IMR-90 (cell line): ENCODE results near the gene GNA14. TPM values are rescaled to one million over a fixed set of nuclear protein-coding genes. Genes with fewer than 3 reads are reported as not detected.

ENCODE experiments used
- ATAC-seq: fragments of 200-7000 bp; cut with Tn5 transposase; 2 replicates; pipeline ENCODE4 v1.9.1; 2020; ENCODE audit warnings: low read depth, mild to moderate bottlenecking, moderate library complexity
- BruUV-seq: library from RNA; stranded (reverse); fragments of 400-500 nt; replicated peaks from 2 replicates; lab custom pipeline; 2021; lab: Mats Ljungman, UMichigan
- CTCF ChIA-PET: fragments of 300-600 bp; formaldehyde crosslinking; extraction: SDS; loops from one replicate; lab custom pipeline; 2021; ENCODE audit warnings: antibody characterized with exemption; lab: Yijun Ruan, JAX
- POLR2A ChIA-PET: fragments of 300-600 bp; sonication (Branson Sonifier 250); formaldehyde crosslinking; loops from one replicate; lab custom pipeline; 2022; ENCODE audit warnings: antibody characterized with exemption; ENCODE audit not compliant: unreplicated experiment; lab: Charles Lee
- DNase-seq: peaks from one replicate; pipeline ENCODE4 v3.0.0; 2013
- H2AFZ ChIP-seq: replicated peaks from 2 replicates; pipeline ENCODE3; 2013; ENCODE audit warnings: low read length, mild to moderate bottlenecking; ENCODE audit not compliant: poor library complexity
- H2AK5ac ChIP-seq: 2 replicates; pipeline ENCODE4 v1.6.1; 2013; ENCODE audit warnings: low read depth, low read length, inconsistent platforms
- H2AK9ac ChIP-seq: replicated peaks from 2 replicates; pipeline ENCODE3; 2013; ENCODE audit warnings: mild to moderate bottlenecking, low read depth, low read length, moderate library complexity; ENCODE audit not compliant: poor library complexity
- H2BK120ac ChIP-seq: 2 replicates; pipeline ENCODE4 v1.6.1; 2013; ENCODE audit warnings: low read depth, low read length, inconsistent platforms
- H2BK15ac ChIP-seq: 3 replicates; pipeline ENCODE4 v1.6.1; 2013; ENCODE audit warnings: low read depth, low read length, inconsistent platforms
- H2BK20ac ChIP-seq: 2 replicates; pipeline ENCODE4 v1.6.1; 2013; ENCODE audit warnings: low read depth, mild to moderate bottlenecking, inconsistent platforms, low read length, moderate library complexity
- H2BK5ac ChIP-seq: 2 replicates; pipeline ENCODE4 v1.6.1; 2013; ENCODE audit warnings: mild to moderate bottlenecking, low read depth, low read length, inconsistent platforms; ENCODE audit not compliant: poor library complexity, severe bottlenecking
- H3K14ac ChIP-seq: replicated peaks from 2 replicates; pipeline ENCODE4 v1.6.1; 2013; ENCODE audit warnings: low read depth, low read length, inconsistent platforms
- H3K18ac ChIP-seq: 2 replicates; pipeline ENCODE4 v1.6.1; 2013; ENCODE audit warnings: low read depth, low read length, control low read depth
- H3K23ac ChIP-seq: 2 replicates; pipeline ENCODE4 v1.6.1; 2013; ENCODE audit warnings: low read depth, low read length, inconsistent platforms
- H3K27ac ChIP-seq: 2 replicates; pipeline ENCODE4 v1.5.1; 2013; ENCODE audit warnings: mild to moderate bottlenecking, control low read depth, low read length; ENCODE audit not compliant: insufficient read depth
- H3K27me3 ChIP-seq: 2 replicates; pipeline ENCODE4 v1.6.1; 2013; ENCODE audit warnings: low read length; ENCODE audit not compliant: control insufficient read depth, insufficient read depth
- H3K36me3 ChIP-seq: 2 replicates; pipeline ENCODE4 v1.6.1; 2013; ENCODE audit warnings: low read length, mixed read lengths; ENCODE audit not compliant: control insufficient read depth, insufficient read depth
- H3K4ac ChIP-seq: 2 replicates; pipeline ENCODE4 v1.6.1; 2013; ENCODE audit warnings: low read depth, low read length, inconsistent platforms
- H3K4me1 ChIP-seq: 2 replicates; pipeline ENCODE4 v1.6.1; 2013; ENCODE audit warnings: low read length, mixed read lengths; ENCODE audit not compliant: control insufficient read depth, insufficient read depth
- H3K4me2 ChIP-seq: 2 replicates; pipeline ENCODE4 v1.6.1; 2013; ENCODE audit warnings: low read depth, mild to moderate bottlenecking, control low read depth, low read length, moderate library complexity
- H3K4me3 ChIP-seq: 2 replicates; pipeline ENCODE4 v1.5.1; 2013; ENCODE audit warnings: low read depth, mild to moderate bottlenecking, control low read depth, low read length, moderate library complexity; ENCODE audit not compliant: insufficient read depth
- H3K56ac ChIP-seq: 2 replicates; pipeline ENCODE4 v1.6.1; 2013; ENCODE audit warnings: low read length, inconsistent platforms; ENCODE audit not compliant: insufficient read depth; ENCODE audit errors: extremely low read depth
- H3K79me1 ChIP-seq, 2 experiments: 2 replicates each; pipeline ENCODE4 v1.6.1; 2013; ENCODE audit warnings: low read length in 2 of 2, inconsistent platforms in 1 of 2, low read depth in 1 of 2
- H3K9ac ChIP-seq: 2 replicates; pipeline ENCODE4 v1.6.1; 2013; ENCODE audit warnings: low read depth, low read length, control low read depth
- H3K9me1 ChIP-seq: 2 replicates; pipeline ENCODE4 v1.6.1; 2013; ENCODE audit warnings: low read length, inconsistent platforms; ENCODE audit not compliant: insufficient read depth
- H3K9me3 ChIP-seq: 2 replicates; pipeline ENCODE4 v1.6.1; 2013; ENCODE audit warnings: low read length; ENCODE audit not compliant: control insufficient read depth, insufficient read depth
- H4K20me1 ChIP-seq: 2 replicates; pipeline ENCODE4 v1.6.1; 2013; ENCODE audit warnings: low read length, inconsistent platforms; ENCODE audit not compliant: insufficient read depth
- H4K5ac ChIP-seq: 2 replicates; pipeline ENCODE4 v1.6.1; 2013; ENCODE audit warnings: mild to moderate bottlenecking, low read depth, low read length, control low read depth
- H4K8ac ChIP-seq, 2 experiments: 2 replicates each; pipeline ENCODE4 v1.6.1; 2013; ENCODE audit warnings: low read depth in 2 of 2, low read length in 2 of 2, control low read depth in 1 of 2, inconsistent platforms in 1 of 2
- H4K91ac ChIP-seq: 2 replicates; pipeline ENCODE4 v1.6.1; 2013; ENCODE audit warnings: low read depth, low read length, inconsistent platforms; ENCODE audit not compliant: insufficient read depth
- BHLHE40 ChIP-seq: fragments of 150-350 bp; IDR thresholded peaks from 2 replicates; pipeline ENCODE4 v1.6.1; 2016; ENCODE audit warnings: mild to moderate bottlenecking, low read depth, low read length
- CEBPB ChIP-seq: IDR thresholded peaks from 2 replicates; pipeline ENCODE4 v1.6.1; 2012; ENCODE audit warnings: low read depth, low read length, improper control_type of control experiment
- FOS ChIP-seq: fragments of 150-350 bp; IDR thresholded peaks from 2 replicates; pipeline ENCODE4 v1.6.1; 2016; ENCODE audit warnings: low read depth, low read length
- RAD21 ChIP-seq: IDR thresholded peaks from 2 replicates; pipeline ENCODE4 v1.6.1; 2012; ENCODE audit warnings: low read length, improper control_type of control experiment
- RCOR1 ChIP-seq: IDR thresholded peaks from 2 replicates; pipeline ENCODE4 v1.6.1; 2012; ENCODE audit warnings: mild to moderate bottlenecking, low read length, improper control_type of control experiment; ENCODE audit not compliant: insufficient replicate concordance
- RFX5 ChIP-seq: IDR thresholded peaks from 2 replicates; pipeline ENCODE4 v1.8.0; 2012; ENCODE audit warnings: low read depth, mild to moderate bottlenecking, low read length, moderate library complexity
- SMC3 ChIP-seq: fragments of 150-350 bp; IDR thresholded peaks from 2 replicates; pipeline ENCODE4 v1.6.1; 2016; ENCODE audit warnings: low read depth, mild to moderate bottlenecking, antibody characterized with exemption, low read length, moderate library complexity
- WGBS, 2 experiments: methylation state at CpG; one replicate each; pipeline versions ENCODE4 v1.1.5 to v1.1.7; 2013; ENCODE audit warnings: missing lambda C conversion rate in 2 of 2; ENCODE audit not compliant: insufficient read length in 1 of 2; ENCODE audit errors: extremely low coverage in 2 of 2; 5-methylcytosine and 5-hydroxymethylcytosine counted together
- dilution Hi-C: fragments of 300-500 bp; cut with HindIII; formaldehyde crosslinking; loops from one replicate; pipeline ENCODE4 v1.14.3; 2018; ENCODE audit warnings: low sequenced_read_pairs; ENCODE audit not compliant: unreplicated experiment
- in situ Hi-C: fragments of 300-500 bp; cut with MboI; formaldehyde crosslinking; loops from 3 replicates; pipeline ENCODE4 v1.14.3; 2019; ENCODE audit warnings: low sequenced_read_pairs, inconsistent platforms, mixed read lengths
- intact Hi-C: fragments of 100-400 bp; cut with micrococcal nuclease; formaldehyde crosslinking; loops from 2 replicates; pipeline ENCODE4 v1.10.0; 2022
- polyA plus RNA-seq, 3 experiments: library from polyadenylated mRNA; depleted of rRNA; stranded (reverse); fragments of >200 nt; gene quantifications; 2 replicates each; pipeline ENCODE4 v1.2.3, GENCODE V29; 2012; ENCODE audit warnings: low replicate concordance in 1 of 3
- total RNA-seq: library from RNA; depleted of rRNA; stranded (reverse); fragments of >200 nt; gene quantifications from 2 replicates; pipeline ENCODE4 v1.2.3, GENCODE V29; 2012
- TF ChIP-seq, protein P1 (sequence below): fragments of 150-350 bp; IDR thresholded peaks from 2 replicates; pipeline ENCODE4 v1.6.1; 2017; ENCODE audit warnings: mild to moderate bottlenecking, antibody characterized with exemption, low read length, low read depth

Gene GNA14
- total and polyA plus RNA-seq, 2 of the 4 experiments (the other 2 are of a cell fraction) = under 0.01 to 0.03 TPM

DNA sequence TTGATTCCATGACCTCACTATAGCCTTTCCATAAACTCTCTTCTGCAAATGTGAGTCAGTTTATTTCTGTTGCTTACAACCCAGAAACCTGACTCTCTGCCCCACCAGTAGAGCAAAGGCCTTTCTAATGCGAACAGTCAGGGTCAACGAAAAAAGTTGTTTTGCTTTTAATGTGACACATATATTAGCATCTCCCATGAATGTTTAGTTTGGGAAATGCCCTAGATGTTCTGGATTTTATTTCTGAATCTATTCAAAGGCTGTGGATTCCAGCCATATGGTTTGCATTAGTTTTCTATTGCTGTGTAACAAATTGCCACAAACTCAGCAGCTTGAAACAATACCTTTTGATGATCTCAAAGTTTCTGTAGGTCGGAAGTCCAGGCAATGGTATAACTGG, 193.5 kb downstream of the GNA14 start:
- H4K8ac ChIP-seq = no peak overlapping the region
- no peak overlapping the region for H3K27ac ChIP-seq
- no TSS peak for BruUV-seq
- peaks cover 2% of the 10 kb centered on the region; the same call in 1 of the 2 replicates for H3K9me3 ChIP-seq
- H3K23ac ChIP-seq = no peak overlapping the region
- no peak overlapping the region for H2AK9ac ChIP-seq
- no peak overlapping the region for H2BK120ac ChIP-seq
- no peak overlapping the region for H3K18ac ChIP-seq
- H3K9ac ChIP-seq = no peak overlapping the region
- no peak overlapping the region for H3K4ac ChIP-seq
- TF ChIP-seq RCOR1 = no peak
- no peak for TF ChIP-seq SMC3
- no peak for TF ChIP-seq RFX5
- no peak for TF ChIP-seq FOS
- TF ChIP-seq, protein P1, sequence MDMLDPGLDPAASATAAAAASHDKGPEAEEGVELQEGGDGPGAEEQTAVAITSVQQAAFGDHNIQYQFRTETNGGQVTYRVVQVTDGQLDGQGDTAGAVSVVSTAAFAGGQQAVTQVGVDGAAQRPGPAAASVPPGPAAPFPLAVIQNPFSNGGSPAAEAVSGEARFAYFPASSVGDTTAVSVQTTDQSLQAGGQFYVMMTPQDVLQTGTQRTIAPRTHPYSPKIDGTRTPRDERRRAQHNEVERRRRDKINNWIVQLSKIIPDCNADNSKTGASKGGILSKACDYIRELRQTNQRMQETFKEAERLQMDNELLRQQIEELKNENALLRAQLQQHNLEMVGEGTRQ = no peak
- TF ChIP-seq BHLHE40 = no peak
- TF ChIP-seq CEBPB = no peak
- TF ChIP-seq RAD21 = no peak
- H2AFZ ChIP-seq = no peak overlapping the region
- in situ Hi-C loops = no loop called here
- intact Hi-C loops = loop anchor here (5.0 to 10.0 kb wide), 3 partner anchors 277 to 780 kb away; partner anchors contain the start of genes CEP78 and VPS13A
- no peaks in the 10 kb centered on the region for H3K9me1 ChIP-seq
- no peak overlapping the region for H4K91ac ChIP-seq
- POLR2A ChIA-PET = no interaction called here
- no peak overlapping the region for H3K56ac ChIP-seq
- H3K79me1 ChIP-seq = no peaks in the 10 kb centered on the region
- no peak overlapping the region for H4K5ac ChIP-seq
- dilution Hi-C loops = no loop called here
- H3K27me3 ChIP-seq = no peaks in the 10 kb centered on the region
- no peak overlapping the region for H2BK20ac ChIP-seq
- no peak overlapping the region for H2BK5ac ChIP-seq
- ATAC-seq (peak; percentile 24), DNase-seq (peak; percentile 64)
- no peaks in the 10 kb centered on the region for H3K36me3 ChIP-seq
- H3K4me1 ChIP-seq = no peaks in the 10 kb centered on the region
- H2AK5ac ChIP-seq = no peak overlapping the region
- H2BK15ac ChIP-seq = no peak overlapping the region
- 57% methylated on average over 1 of the region's 3 CpGs; no CpG with 5 or more reads in 1 of the 2 experiments for WGBS, 2 experiments
- H3K14ac ChIP-seq = no peak overlapping the region
- no peaks in the 10 kb centered on the region for H4K20me1 ChIP-seq
- H3K4me3 ChIP-seq = no peak overlapping the region
- no peak overlapping the region for H3K4me2 ChIP-seq
- CTCF ChIA-PET = interaction anchor here (1.5 kb wide), 1 partner anchor 297 kb away, joined by 6 read pairs; no protein-coding TSS in a partner anchor
